Measurements from ENCODE around the gene RBMS1. TPM values are rescaled to one million over a fixed set of nuclear protein-coding genes. Genes with fewer than 3 reads are reported as not detected.

RBMS1 gene
- total RNA-seq, 1 experiment from 2014 or later = 38.8 TPM

GRCh38 chr2:160420711-160421110, 72.9 kb downstream of the RBMS1 start:
- H3K27me3 ChIP-seq (ENCODE audit: low read length) = no peaks in the 10 kb centered on the region
- H3K9me3 ChIP-seq (ENCODE audit: low read length) = no peaks in the 10 kb centered on the region
- ATAC-seq = no peak
- no peaks in the 10 kb centered on the region for H4K20me1 ChIP-seq (ENCODE audit: low read length)
- no peaks in the 10 kb centered on the region for H3K9me2 ChIP-seq (replicated peaks; ENCODE audit: low read length)
- no peak overlapping the region for H2AFZ ChIP-seq (ENCODE audit: low read length)
- no TSS peak for BruUV-seq (replicated peaks)
- ChIA-PET CTCF (no interaction called here), POLR2A (ENCODE audit: unreplicated experiment) (no interaction called here)
- 0 out of 2 replicates have a peak overlapping the region, but pooled peaks have one; percentile 80 for H3K9ac ChIP-seq (ENCODE audit: low read length)
- peaks cover 66% of the 10 kb centered on the region for H3K4me1 ChIP-seq (ENCODE audit: insufficient read depth, low read length)
- intact Hi-C loops (cut with micrococcal nuclease) = no loop called here
- H3K36me3 ChIP-seq (ENCODE audit: low read depth, low read length) = no peaks in the 10 kb centered on the region
- TF ChIP-seq EZH2phosphoT487 (IDR thresholded peaks at IDR 0.05; ENCODE audit: borderline replicate concordance, low read length) = no peak
- no peak for TF ChIP-seq CTCF (conservative IDR thresholded peaks at IDR 0.05; ENCODE audit: low read depth, low read length)
- TF ChIP-seq EZH2 (IDR thresholded peaks at IDR 0.05; ENCODE audit: low read length, unreplicated experiment) = no peak
- no peak overlapping the region for H3K4me3 ChIP-seq (ENCODE audit: low read length)
- H3K27ac ChIP-seq (ENCODE audit: low read length) = peak overlapping the region; percentile 95
- DNase-seq = no peak
- peak overlapping the region; percentile 15; the same call in 1 of the 2 replicates for H3K4me2 ChIP-seq (ENCODE audit: low read length)
- peaks cover 12% of the 10 kb centered on the region for H3F3A ChIP-seq (ENCODE audit: low read length, unreplicated experiment)
- peaks cover 36% of the 10 kb centered on the region for H3K79me2 ChIP-seq (ENCODE audit: low read length)

- intact Hi-C loops (cut with micrococcal nuclease) = loop anchor here (5.0 kb wide), 5 partner anchors 72 to 572 kb away; partner anchors contain the start of gene RBMS1
- Histone ChIP-seq H3K9ac (ENCODE audit: low read length) (peak overlapping the region; percentile 80), H3K27ac (ENCODE audit: low read length) (peak overlapping the region; percentile 95), H3K4me1 (ENCODE audit: insufficient read depth, low read length) (peaks cover 64% of the 10 kb centered on the region), H3K4me3 (ENCODE audit: low read length) (no peak overlapping the region), H2AFZ (ENCODE audit: low read length) (no peak overlapping the region), H4K20me1 (ENCODE audit: low read length) (no peaks in the 10 kb centered on the region), H3K4me2 (ENCODE audit: low read length) (peak overlapping the region; percentile 15), H3K36me3 (ENCODE audit: low read depth, low read length) (no peaks in the 10 kb centered on the region), H3K27me3 (ENCODE audit: low read length) (no peaks in the 10 kb centered on the region), H3K79me2 (ENCODE audit: low read length) (peaks cover 39% of the 10 kb centered on the region), H3F3A (ENCODE audit: low read length, unreplicated experiment) (peaks cover 12% of the 10 kb centered on the region), H3K9me2 (replicated peaks; ENCODE audit: low read length) (no peaks in the 10 kb centered on the region), H3K9me3 (ENCODE audit: low read length) (no peaks in the 10 kb centered on the region)
- ChIA-PET POLR2A (ENCODE audit: unreplicated experiment) (no interaction called here), CTCF (no interaction called here)
- no TSS peak for BruUV-seq (replicated peaks)
- ATAC-seq (no peak), DNase-seq (peak; percentile 35)
- TF ChIP-seq CTCF (conservative IDR thresholded peaks at IDR 0.05; ENCODE audit: low read depth, low read length) (no peak), EZH2phosphoT487 (IDR thresholded peaks at IDR 0.05; ENCODE audit: borderline replicate concordance, low read length) (no peak), EZH2 (IDR thresholded peaks at IDR 0.05; ENCODE audit: low read length, unreplicated experiment) (no peak)
These were observed 73.7 kb downstream of the RBMS1 start for GRCh38 chr2:160419776-160420505.

DNA sequence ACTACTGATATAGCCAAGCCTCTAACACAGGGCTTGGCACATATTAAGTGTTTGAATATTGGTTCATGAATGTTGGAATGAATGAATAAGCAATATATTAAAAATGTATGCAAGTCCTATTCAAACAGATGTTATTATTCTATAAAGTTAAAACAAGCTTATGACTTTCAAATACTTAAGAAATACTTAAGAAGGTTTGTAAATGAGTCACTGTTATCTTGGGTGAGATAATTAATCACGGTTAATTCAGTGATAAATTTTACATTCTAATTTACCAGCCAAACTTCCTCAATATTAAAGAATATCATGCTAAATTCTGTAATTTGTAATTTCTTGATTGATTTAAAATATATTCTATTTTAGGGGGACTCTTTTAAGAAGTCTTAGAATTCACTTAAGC, 74.8 kb downstream of the RBMS1 start:
- Histone ChIP-seq H3K9me3 (ENCODE audit: low read length) (no peaks in the 10 kb centered on the region), H3K36me3 (ENCODE audit: low read depth, low read length) (no peaks in the 10 kb centered on the region), H3F3A (ENCODE audit: low read length, unreplicated experiment) (peaks cover 12% of the 10 kb centered on the region), H3K9ac (ENCODE audit: low read length) (peak overlapping the region; percentile 80), H3K4me2 (ENCODE audit: low read length) (peak overlapping the region; percentile 69), H3K27me3 (ENCODE audit: low read length) (no peaks in the 10 kb centered on the region), H2AFZ (ENCODE audit: low read length) (no peak overlapping the region), H3K27ac (ENCODE audit: low read length) (peak overlapping the region; percentile 95), H3K4me1 (ENCODE audit: insufficient read depth, low read length) (peaks cover 64% of the 10 kb centered on the region), H4K20me1 (ENCODE audit: low read length) (no peaks in the 10 kb centered on the region), H3K9me2 (replicated peaks; ENCODE audit: low read length) (no peaks in the 10 kb centered on the region), H3K4me3 (ENCODE audit: low read length) (peak overlapping the region; percentile 55), H3K79me2 (ENCODE audit: low read length) (peaks cover 50% of the 10 kb centered on the region)
- POLR2A ChIA-PET (ENCODE audit: unreplicated experiment) = interaction anchor here (0.5 to 0.6 kb wide), 2 partner anchors 96 to 350 kb away, joined by 3 to 4 read pairs; no protein-coding TSS in a partner anchor
- ATAC-seq = no peak
- TF ChIP-seq EZH2phosphoT487 (IDR thresholded peaks at IDR 0.05; ENCODE audit: borderline replicate concordance, low read length) = no peak
- TF ChIP-seq EZH2 (IDR thresholded peaks at IDR 0.05; ENCODE audit: low read length, unreplicated experiment) = no peak
- TF ChIP-seq CTCF (conservative IDR thresholded peaks at IDR 0.05; ENCODE audit: low read depth, low read length) = no peak
- BruUV-seq (replicated peaks) = no TSS peak
- CTCF ChIA-PET = interaction anchor here (0.6 kb wide), 2 partner anchors 65 to 346 kb away, joined by 3 to 4 read pairs; no protein-coding TSS in a partner anchor
- DNase-seq = no peak
- intact Hi-C loops (cut with micrococcal nuclease) = loop anchor here (5.0 kb wide), 5 partner anchors 73 to 573 kb away; partner anchors contain the start of gene RBMS1
